ENCODE measurements around the gene RYR2.

DNA sequence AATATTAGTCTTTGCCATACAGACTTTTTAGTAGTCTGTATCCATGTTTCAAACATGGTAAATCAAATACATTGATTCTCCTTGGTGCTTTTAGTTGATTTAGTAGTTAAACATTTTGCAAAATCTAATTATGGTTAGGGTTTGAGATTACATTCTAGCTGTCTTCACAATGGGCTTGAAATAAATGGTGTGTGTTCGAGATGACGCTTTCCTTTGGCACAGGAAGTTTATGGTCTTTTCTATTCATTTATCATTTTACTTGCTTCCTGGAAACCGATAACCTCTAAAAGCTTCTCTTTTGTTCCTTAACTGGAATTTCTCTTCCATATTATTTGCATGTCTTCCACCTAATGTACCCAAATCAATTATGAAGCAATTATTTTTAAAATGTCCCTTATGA, 810.4 kb downstream of the RYR2 start:
- TF ChIP-seq JUN (IDR thresholded peaks at IDR 0.05): no peak
- no peak for TF ChIP-seq JUNB (IDR thresholded peaks at IDR 0.05)
- TF ChIP-seq, protein P1, sequence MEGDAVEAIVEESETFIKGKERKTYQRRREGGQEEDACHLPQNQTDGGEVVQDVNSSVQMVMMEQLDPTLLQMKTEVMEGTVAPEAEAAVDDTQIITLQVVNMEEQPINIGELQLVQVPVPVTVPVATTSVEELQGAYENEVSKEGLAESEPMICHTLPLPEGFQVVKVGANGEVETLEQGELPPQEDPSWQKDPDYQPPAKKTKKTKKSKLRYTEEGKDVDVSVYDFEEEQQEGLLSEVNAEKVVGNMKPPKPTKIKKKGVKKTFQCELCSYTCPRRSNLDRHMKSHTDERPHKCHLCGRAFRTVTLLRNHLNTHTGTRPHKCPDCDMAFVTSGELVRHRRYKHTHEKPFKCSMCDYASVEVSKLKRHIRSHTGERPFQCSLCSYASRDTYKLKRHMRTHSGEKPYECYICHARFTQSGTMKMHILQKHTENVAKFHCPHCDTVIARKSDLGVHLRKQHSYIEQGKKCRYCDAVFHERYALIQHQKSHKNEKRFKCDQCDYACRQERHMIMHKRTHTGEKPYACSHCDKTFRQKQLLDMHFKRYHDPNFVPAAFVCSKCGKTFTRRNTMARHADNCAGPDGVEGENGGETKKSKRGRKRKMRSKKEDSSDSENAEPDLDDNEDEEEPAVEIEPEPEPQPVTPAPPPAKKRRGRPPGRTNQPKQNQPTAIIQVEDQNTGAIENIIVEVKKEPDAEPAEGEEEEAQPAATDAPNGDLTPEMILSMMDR (IDR thresholded peaks at IDR 0.05): no peak
- TF ChIP-seq EP300 (IDR thresholded peaks at IDR 0.05): no peak
- TF ChIP-seq POLR2A (IDR thresholded peaks at IDR 0.05; ENCODE audit: low read length): no peak
- TF ChIP-seq RCOR1 (IDR thresholded peaks at IDR 0.05; ENCODE audit: low read depth, low read length): no peak
- TF ChIP-seq CHD2 (IDR thresholded peaks at IDR 0.05; ENCODE audit: low read length, partially characterized antibody): no peak
- TF ChIP-seq, protein P2, sequence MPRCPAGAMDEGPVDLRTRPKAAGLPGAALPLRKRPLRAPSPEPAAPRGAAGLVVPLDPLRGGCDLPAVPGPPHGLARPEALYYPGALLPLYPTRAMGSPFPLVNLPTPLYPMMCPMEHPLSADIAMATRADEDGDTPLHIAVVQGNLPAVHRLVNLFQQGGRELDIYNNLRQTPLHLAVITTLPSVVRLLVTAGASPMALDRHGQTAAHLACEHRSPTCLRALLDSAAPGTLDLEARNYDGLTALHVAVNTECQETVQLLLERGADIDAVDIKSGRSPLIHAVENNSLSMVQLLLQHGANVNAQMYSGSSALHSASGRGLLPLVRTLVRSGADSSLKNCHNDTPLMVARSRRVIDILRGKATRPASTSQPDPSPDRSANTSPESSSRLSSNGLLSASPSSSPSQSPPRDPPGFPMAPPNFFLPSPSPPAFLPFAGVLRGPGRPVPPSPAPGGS (IDR thresholded peaks at IDR 0.05): no peak
- no peak for TF ChIP-seq POLR2AphosphoS2 (conservative IDR thresholded peaks at IDR 0.05; ENCODE audit: low read length)
- no peak for TF ChIP-seq TFCP2L1 (CRISPR knock-in tag; IDR thresholded peaks at IDR 0.05)
- TF ChIP-seq EHMT2 (IDR thresholded peaks at IDR 0.05; ENCODE audit: low read depth): no peak
- TF ChIP-seq, protein P3, sequence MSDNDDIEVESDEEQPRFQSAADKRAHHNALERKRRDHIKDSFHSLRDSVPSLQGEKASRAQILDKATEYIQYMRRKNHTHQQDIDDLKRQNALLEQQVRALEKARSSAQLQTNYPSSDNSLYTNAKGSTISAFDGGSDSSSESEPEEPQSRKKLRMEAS (IDR thresholded peaks at IDR 0.05): no peak
- no peak for TF ChIP-seq CEBPB (IDR thresholded peaks at IDR 0.05)
- TF ChIP-seq, protein P4, sequence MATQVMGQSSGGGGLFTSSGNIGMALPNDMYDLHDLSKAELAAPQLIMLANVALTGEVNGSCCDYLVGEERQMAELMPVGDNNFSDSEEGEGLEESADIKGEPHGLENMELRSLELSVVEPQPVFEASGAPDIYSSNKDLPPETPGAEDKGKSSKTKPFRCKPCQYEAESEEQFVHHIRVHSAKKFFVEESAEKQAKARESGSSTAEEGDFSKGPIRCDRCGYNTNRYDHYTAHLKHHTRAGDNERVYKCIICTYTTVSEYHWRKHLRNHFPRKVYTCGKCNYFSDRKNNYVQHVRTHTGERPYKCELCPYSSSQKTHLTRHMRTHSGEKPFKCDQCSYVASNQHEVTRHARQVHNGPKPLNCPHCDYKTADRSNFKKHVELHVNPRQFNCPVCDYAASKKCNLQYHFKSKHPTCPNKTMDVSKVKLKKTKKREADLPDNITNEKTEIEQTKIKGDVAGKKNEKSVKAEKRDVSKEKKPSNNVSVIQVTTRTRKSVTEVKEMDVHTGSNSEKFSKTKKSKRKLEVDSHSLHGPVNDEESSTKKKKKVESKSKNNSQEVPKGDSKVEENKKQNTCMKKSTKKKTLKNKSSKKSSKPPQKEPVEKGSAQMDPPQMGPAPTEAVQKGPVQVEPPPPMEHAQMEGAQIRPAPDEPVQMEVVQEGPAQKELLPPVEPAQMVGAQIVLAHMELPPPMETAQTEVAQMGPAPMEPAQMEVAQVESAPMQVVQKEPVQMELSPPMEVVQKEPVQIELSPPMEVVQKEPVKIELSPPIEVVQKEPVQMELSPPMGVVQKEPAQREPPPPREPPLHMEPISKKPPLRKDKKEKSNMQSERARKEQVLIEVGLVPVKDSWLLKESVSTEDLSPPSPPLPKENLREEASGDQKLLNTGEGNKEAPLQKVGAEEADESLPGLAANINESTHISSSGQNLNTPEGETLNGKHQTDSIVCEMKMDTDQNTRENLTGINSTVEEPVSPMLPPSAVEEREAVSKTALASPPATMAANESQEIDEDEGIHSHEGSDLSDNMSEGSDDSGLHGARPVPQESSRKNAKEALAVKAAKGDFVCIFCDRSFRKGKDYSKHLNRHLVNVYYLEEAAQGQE (IDR thresholded peaks at IDR 0.05): no peak

Data from A549 (cell line).